Forelimb muscle (tissue), 1 donor: ENCODE measurements around the gene RRP12. TPM values are rescaled to one million over a fixed set of nuclear protein-coding genes. Genes with fewer than 3 reads are reported as not detected.

ENCODE experiments used
- DNase-seq: peaks from one replicate; pipeline ENCODE4 v3.0.0-alpha.2; 2013; ENCODE audit warnings: low read depth
- polyA plus RNA-seq: library from polyadenylated mRNA; unstranded; fragments of 120-200 nt; gene quantifications from one replicate; pipeline ENCODE4 v1.2.1, GENCODE V29; 2013; ENCODE audit not compliant: insufficient read length

The RRP12 gene
- polyA plus RNA-seq, 1 donor, result 22.8 TPM

- peak; percentile 63 for DNase-seq
These were observed 66.6 kb downstream of the RRP12 start, which contains the start of gene FRAT2 for GRCh38 chr10:97334370-97335175. Gene FRAT2 (minus strand): TSS chr10:97334729. CDS start chr10:97334572, 157 bp downstream.

- DNase-seq, result no peak
These were observed 67.4 kb downstream of the RRP12 start for GRCh38 chr10:97333601-97334369.

- no peak for DNase-seq
These were observed 67.9 kb downstream of the RRP12 start for GRCh38 chr10:97333351-97333600.

- no peak for DNase-seq
These were observed 68.4 kb downstream of the RRP12 start for GRCh38 chr10:97332591-97333350.

- no peak for DNase-seq
These were observed 69.9 kb downstream of the RRP12 start for GRCh38 chr10:97331153-97331703.

GRCh38 chr10:97329766-97330165, 71.4 kb downstream of the RRP12 start:
- no peak for DNase-seq

GRCh38 chr10:97328646-97329453, 72.3 kb downstream of the RRP12 start:
- DNase-seq, result no peak

GRCh38 chr10:97327348-97328294, 73.5 kb downstream of the RRP12 start:
- DNase-seq, result no peak

- no peak for DNase-seq
These were observed 75.4 kb downstream of the RRP12 start for GRCh38 chr10:97325754-97326153.

GRCh38 chr10:97323501-97323900, 77.6 kb downstream of the RRP12 start:
- DNase-seq, result no peak

- no peak for DNase-seq
These were observed 79.3 kb downstream of the RRP12 start for GRCh38 chr10:97321804-97322190.

- no peak for DNase-seq
These were observed 79.9 kb downstream of the RRP12 start for GRCh38 chr10:97321032-97321803.

GRCh38 chr10:97320480-97321031, 80.6 kb downstream of the RRP12 start:
- no peak for DNase-seq

- DNase-seq, result no peak
These were observed 81.3 kb downstream of the RRP12 start for GRCh38 chr10:97319671-97320479.

GRCh38 chr10:97318772-97319651, 82.1 kb downstream of the RRP12 start, which contains the start of gene FRAT1:
Gene FRAT1 (plus strand): TSS chr10:97319271. CDS start chr10:97319454, 183 bp downstream.
- DNase-seq, result peak; percentile 43

GRCh38 chr10:97314671-97315070, 86.5 kb downstream of the RRP12 start:
- no peak for DNase-seq

- DNase-seq, result no peak
These were observed 88.2 kb downstream of the RRP12 start for GRCh38 chr10:97312897-97313296.
